Esophagus squamous epithelium (tissue), 4 donors: ENCODE data around the gene NRG3.

Experiments used
- CTCF ChIP-seq, 6 experiments: fragments of 450-650 bp in 4 of 6; fragments of 200-600 bp in 2 of 6; sonication (generic) in 2 of 6; IDR thresholded peaks; one replicate each; pipeline ENCODE4 v1.5.1; 2016 to 2019; ENCODE audit warnings: antibody characterized with exemption in 6 of 6, mild to moderate bottlenecking in 4 of 6, moderate library complexity in 4 of 6
- POLR2A ChIP-seq, 4 donors: fragments of 450-650 bp; IDR thresholded peaks; one replicate each; pipeline ENCODE4 v1.6.1; 2017; ENCODE audit warnings: antibody characterized with exemption in 4 of 4, mild to moderate bottlenecking in 4 of 4, moderate library complexity in 3 of 4

GRCh38 chr10:82211346-82211745 lies 336.4 kb downstream of the NRG3 start:
- TF ChIP-seq CTCF (IDR thresholded peaks at IDR 0.05): no peak
- TF ChIP-seq POLR2A (IDR thresholded peaks at IDR 0.05): no peak
